GM12874 (cell line): ENCODE measurements around the gene TTC9C.

Source experiments
- CTCF ChIP-seq: IDR thresholded peaks from 2 replicates; pipeline ENCODE4 v1.5.1; 2011; ENCODE audit warnings: low read depth, mild to moderate bottlenecking, control low read depth, low read length, moderate library complexity; ENCODE audit not compliant: insufficient read depth

TTC9C gene

GRCh38 chr11:62713343-62713742 is 14.9 kb upstream of the TTC9C start:
- no peak for TF ChIP-seq CTCF

- no peak for TF ChIP-seq CTCF
These were observed 12.8 kb upstream of the TTC9C start for GRCh38 chr11:62715150-62716130.

GRCh38 chr11:62716206-62716605 is 12.1 kb upstream of the TTC9C start:
- TF ChIP-seq CTCF = no peak

- no peak for TF ChIP-seq CTCF
These were observed 11.5 kb upstream of the TTC9C start for GRCh38 chr11:62716816-62717215.

GRCh38 chr11:62719302-62719978 is 8.8 kb upstream of the TTC9C start:
- no peak for TF ChIP-seq CTCF

GRCh38 chr11:62721994-62722393 is 6.3 kb upstream of the TTC9C start:
- no peak for TF ChIP-seq CTCF

- TF ChIP-seq CTCF = no peak
These were observed 4.1 kb upstream of the TTC9C start for GRCh38 chr11:62724171-62724570.
